ENCODE measurements around the gene TAF4B.

GRCh38 chr18:26376105-26376504, 149.9 kb downstream of the TAF4B start:
- TF ChIP-seq POLR2A (IDR thresholded peaks at IDR 0.05): no peak
- no peak for TF ChIP-seq CTCF (IDR thresholded peaks at IDR 0.05 in 4 of 5, conservative IDR thresholded peaks at IDR 0.05 in 1 of 5)

Data from gastrocnemius medialis (tissue), 4 donors.